ENCODE measurements around the gene FBXL14. TPM values are rescaled to one million over a fixed set of nuclear protein-coding genes. Genes with fewer than 3 reads are reported as not detected.

The FBXL14 gene
- total and polyA plus RNA-seq, 2 of the 13 experiments (the other 11 are each of a cell fraction or from before 2014, with no cell fraction given): 7.0 to 7.4 TPM

- TF ChIP-seq ZNF646 (CRISPR knock-in tag; IDR thresholded peaks at IDR 0.05): no peak
- TF ChIP-seq SIN3B (IDR thresholded peaks at IDR 0.05; ENCODE audit: low read length): 0 out of 2 replicates have a peak, but pooled peaks have one; percentile 6
- 0 out of 2 replicates have a peak, but pooled peaks have one; percentile 13 for TF ChIP-seq MED1 (CRISPR knock-in tag; IDR thresholded peaks at IDR 0.05)
- TF ChIP-seq MXI1 (IDR thresholded peaks at IDR 0.05; ENCODE audit: borderline replicate concordance, low read depth, low read length): peak; percentile 68; the same call in 1 of the 3 replicates
- peak; percentile 98 for TF ChIP-seq PRDM10 (CRISPR knock-in tag; IDR thresholded peaks at IDR 0.05; ENCODE audit: low read depth)
- TF ChIP-seq PHF8 (CRISPR knock-in tag; IDR thresholded peaks at IDR 0.05): peak; percentile 67
- peak; percentile 39; the same call in 1 of the 2 replicates for TF ChIP-seq TFDP2 (CRISPR knock-in tag; IDR thresholded peaks at IDR 0.05)
- peak; percentile 49 for TF ChIP-seq ZNF18 (CRISPR knock-in tag; IDR thresholded peaks at IDR 0.05; ENCODE audit: insufficient replicate concordance)
- peak; percentile 82 for TF ChIP-seq XRCC5 (optimal IDR thresholded peaks at IDR 0.05; ENCODE audit: low read length)
- TF ChIP-seq MYPOP (CRISPR knock-in tag; IDR thresholded peaks at IDR 0.05): 0 out of 2 replicates have a peak, but pooled peaks have one; percentile 30
- TF ChIP-seq, protein P1, sequence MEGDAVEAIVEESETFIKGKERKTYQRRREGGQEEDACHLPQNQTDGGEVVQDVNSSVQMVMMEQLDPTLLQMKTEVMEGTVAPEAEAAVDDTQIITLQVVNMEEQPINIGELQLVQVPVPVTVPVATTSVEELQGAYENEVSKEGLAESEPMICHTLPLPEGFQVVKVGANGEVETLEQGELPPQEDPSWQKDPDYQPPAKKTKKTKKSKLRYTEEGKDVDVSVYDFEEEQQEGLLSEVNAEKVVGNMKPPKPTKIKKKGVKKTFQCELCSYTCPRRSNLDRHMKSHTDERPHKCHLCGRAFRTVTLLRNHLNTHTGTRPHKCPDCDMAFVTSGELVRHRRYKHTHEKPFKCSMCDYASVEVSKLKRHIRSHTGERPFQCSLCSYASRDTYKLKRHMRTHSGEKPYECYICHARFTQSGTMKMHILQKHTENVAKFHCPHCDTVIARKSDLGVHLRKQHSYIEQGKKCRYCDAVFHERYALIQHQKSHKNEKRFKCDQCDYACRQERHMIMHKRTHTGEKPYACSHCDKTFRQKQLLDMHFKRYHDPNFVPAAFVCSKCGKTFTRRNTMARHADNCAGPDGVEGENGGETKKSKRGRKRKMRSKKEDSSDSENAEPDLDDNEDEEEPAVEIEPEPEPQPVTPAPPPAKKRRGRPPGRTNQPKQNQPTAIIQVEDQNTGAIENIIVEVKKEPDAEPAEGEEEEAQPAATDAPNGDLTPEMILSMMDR (CRISPR knock-in tag; IDR thresholded peaks at IDR 0.05): peak; percentile 34
Observed at GRCh38 chr12:1594261-1595025, at the start of gene FBXL14 (continued).

All from HepG2 (cell line).